GM21381 (cell line): ENCODE results near the gene CHD6.
"Not testable (repeated sequence)": the region's sequence is repeated elsewhere in the genome, so short reads cannot be mapped to it uniquely, and the experiment has no call there.

Experiments
- ATAC-seq: cut with Tn5 transposase; IDR thresholded peaks from one replicate; pipeline ENCODE4 v1.9.1; 2021; ENCODE audit warnings: mild to moderate bottlenecking, moderate library complexity; ENCODE audit not compliant: unreplicated experiment

Gene CHD6

DNA sequence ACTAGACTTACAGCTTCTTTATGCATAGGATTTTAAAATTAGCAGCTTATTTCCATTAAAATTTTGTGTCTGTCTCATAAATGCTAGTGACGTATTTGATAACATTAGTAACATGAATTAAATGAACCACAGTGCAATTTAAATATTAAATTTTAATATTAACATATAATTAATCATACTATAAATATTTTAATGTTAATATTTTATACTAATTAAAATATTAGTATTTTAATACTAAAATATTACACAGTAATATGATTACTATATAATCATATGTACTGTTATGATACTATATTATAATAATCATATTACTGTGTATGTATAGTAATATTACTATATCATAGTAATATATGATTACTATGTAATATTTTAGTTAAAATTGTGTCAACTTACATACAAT, 73.7 kb downstream of the CHD6 start:
- ATAC-seq, result no peak

- ATAC-seq, result no peak
Measured at GRCh38 chr20:41540918-41541317, 77.3 kb downstream of the CHD6 start.

GRCh38 chr20:41540459-41540858, 77.7 kb downstream of the CHD6 start:
- ATAC-seq, result no peak

GRCh38 chr20:41538810-41539596, 79.2 kb downstream of the CHD6 start:
- ATAC-seq, result no peak

- no peak for ATAC-seq
Measured at GRCh38 chr20:41537865-41538264, 80.3 kb downstream of the CHD6 start.

DNA sequence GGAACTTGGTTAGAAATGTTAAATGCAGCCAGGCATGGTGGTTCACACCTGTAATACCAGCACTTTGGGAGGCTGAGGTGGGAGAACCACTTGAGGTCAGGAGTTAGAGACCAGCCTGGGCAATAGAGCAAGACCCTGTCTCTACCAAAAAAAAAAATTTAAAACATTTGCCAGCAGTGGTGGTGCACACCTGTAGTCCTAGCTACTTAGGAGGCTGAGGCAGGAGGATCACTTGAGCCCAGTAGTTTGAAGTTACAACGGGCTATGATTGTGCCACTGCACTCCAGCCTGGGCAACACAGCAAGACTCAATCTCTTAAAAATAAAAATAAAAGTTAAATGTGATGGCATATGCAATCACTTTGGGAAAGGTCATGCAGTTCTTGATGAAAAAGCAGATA, 82.6 kb downstream of the CHD6 start:
- ATAC-seq, result not testable (repeated sequence)

DNA sequence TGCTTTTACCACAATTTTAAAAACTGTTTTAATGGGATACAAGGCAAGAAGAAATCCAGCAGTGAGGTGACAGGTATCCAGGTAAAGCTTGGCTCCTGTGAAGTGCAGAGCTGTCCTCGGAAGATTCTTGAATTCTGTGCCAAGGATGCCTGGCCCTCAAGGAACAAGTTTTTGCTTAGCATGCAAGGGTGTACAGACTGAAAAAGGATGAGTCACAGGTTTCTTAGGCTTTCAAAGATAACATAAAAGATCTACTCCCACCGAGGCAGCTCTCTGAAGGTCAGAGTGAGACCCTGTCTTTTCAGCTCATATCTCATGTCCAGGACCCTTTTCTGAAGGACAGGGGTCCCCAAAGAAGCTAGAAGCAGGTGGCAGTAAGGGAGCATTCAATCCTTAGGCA, 83.3 kb downstream of the CHD6 start:
- ATAC-seq, result no peak

DNA sequence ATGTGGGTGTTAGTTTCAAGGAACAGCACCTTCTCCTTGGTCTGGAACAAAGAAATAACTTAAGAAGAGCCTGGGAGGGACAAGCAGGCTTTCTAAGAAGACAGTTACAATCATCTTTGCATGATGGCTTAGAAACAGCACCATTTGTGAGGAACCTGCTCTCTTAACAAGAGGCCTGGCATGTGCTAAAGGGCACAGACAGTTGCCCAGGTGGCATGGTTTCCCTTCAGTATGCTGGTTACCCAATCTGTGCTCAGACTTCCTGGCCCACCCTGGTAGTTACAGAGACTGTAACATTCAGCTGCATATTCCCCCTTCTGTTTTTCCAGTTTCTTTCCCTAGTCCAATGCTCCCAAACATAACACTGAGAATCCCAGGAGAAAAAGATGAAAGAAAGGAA, 84.0 kb downstream of the CHD6 start:
- no peak for ATAC-seq

DNA sequence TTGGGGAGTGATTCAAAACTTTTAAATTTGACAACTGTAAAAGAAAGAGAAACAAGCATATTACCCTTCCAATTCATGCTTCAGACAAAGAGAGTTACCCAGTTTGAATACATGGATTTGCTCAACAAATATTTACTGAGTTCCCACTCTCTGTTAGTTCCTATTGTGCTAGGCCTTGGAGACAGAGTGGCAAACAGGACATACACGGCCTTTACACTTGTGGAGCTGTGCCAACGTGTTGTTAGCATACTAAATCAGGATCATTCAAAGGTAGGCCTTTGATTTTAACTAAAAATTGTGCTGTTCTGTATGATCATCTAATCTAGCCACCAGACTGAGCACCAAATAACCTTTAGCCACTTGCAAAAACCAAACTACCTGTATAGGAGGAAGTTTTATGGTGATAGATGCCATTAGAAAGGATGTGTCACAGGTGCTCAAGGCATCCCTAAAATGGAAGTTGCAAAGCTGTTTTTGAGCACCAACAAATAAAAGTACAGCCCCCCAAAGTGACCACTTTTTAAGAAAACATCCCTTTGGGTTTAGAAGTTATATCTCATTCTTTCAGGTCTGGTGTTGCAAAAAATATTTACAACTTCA, 84.5 kb downstream of the CHD6 start:
- ATAC-seq, result no peak

DNA sequence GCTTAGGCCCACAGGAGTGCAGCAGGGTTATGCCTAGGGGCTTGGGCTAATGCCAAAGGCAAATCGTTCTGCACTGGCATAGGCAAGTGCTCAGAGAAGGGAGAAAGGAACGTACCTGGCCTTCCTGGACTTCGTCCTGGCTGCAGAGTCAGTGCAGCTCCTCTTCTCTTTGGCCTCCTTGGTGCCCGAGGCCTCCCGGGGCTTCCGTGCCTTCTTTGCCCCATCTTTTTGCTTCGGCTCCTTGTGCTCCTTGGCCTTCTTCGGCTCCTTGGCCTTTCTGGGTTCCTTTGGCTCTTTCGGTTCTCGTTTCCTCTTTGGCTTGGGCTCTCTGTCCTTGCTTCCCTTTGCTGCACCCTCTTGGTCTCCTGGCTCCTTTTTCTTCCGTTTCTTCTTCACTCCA, 85.2 kb downstream of the CHD6 start:
- no peak for ATAC-seq

- ATAC-seq, result no peak
Measured at GRCh38 chr20:41531518-41532275, 86.5 kb downstream of the CHD6 start.

- no peak for ATAC-seq
Measured at GRCh38 chr20:41530923-41531322, 87.3 kb downstream of the CHD6 start.

- no peak for ATAC-seq
Measured at GRCh38 chr20:41526327-41526726, 91.8 kb downstream of the CHD6 start.

DNA sequence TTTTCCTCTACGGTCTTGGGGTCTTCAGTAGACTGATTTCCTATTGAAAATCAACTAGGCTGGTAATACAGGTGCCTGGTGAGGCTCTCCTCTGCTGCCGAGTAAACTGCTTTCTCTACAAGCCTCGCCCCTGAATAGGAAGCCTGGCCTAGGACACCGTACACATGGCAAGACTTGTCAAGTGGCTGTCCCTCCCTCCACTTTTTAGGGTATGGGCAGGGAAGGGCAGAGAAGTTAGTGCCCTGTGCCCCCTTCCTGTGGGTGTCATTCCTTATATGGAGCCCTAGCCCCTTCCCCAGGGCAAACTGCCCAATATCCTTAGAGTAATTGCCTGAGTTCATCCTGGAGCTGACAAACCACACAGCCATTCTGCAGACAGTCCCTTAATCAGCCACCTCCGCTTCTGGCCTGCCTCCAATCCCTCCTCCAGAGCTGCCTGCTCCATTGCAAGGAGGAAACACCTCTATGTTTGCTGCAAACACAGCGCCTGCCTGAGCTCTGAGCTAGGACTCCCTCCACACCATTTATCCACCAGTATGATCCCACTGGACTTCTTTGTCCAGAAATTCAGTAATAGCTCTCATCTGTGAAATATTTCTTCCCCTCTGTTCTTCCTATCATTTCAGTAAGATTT, 93.1 kb downstream of the CHD6 start:
- no peak for ATAC-seq

DNA sequence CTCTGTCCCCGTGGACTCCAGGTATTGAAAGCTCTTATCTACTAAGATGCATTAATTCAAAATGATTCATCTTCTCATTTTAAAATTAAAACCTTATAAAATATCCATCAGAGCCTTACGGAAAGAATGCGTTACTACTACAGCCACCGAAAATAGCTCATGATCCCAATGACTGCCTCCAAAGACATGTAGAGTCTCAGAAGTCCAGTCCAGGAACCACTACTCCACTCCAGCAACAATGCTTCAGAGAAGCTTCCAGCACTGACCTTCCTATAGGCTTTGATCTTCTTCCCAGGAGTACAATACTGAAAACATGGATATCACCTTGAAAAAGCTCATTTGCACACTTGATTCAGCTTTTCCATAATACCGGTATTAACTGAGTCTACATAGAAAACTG, 94.3 kb downstream of the CHD6 start:
- ATAC-seq, result no peak

- no peak for ATAC-seq
Measured at GRCh38 chr20:41513829-41514228, 104.3 kb downstream of the CHD6 start.

DNA sequence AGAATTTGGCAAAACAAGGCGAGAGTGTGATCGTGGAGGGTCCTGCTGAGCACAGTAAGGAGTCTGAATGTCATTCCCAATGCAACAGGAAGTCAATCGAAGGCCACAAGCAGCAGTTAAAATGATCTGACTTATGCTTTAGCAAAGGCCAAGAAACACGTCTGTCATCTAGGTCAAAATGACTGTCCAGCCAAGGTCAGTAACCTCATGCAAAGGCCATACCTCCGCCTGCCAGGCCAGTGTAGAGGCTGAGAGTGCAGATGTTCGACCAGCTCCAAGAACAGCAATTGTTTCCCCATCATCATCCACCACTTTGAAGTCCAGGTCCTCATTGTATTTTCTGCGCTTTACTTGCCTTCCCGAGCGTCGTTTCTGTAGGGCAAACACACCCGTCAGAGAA, 105.6 kb downstream of the CHD6 start:
- ATAC-seq, result no peak

DNA sequence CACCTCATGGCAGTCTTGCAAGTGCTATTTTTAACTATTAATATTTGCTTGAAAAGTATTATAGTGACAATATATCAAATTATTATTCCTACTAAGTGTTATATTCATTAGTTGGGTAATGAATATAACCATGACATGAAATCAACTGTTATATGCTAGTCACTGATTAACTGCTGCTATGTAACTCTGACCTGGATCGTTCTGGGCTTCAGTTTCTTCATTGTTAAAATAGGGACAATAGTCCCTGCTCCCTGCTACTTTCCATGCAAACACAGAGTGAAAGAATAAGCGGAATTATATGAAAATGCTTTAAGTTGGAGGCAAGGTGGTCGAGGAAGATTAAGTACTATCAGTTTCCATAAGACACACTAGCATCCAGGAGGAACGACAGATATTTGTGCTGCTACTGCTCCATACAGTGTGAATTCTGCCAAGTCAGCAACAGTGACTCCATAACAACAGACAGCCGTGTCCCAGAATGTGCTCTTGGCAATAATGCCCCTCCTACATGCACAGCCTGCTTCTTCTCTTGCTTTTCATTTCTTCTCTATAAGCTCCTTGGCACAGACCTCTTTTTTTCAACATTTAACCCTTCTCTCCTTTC, 107.2 kb downstream of the CHD6 start:
- ATAC-seq, result no peak

DNA sequence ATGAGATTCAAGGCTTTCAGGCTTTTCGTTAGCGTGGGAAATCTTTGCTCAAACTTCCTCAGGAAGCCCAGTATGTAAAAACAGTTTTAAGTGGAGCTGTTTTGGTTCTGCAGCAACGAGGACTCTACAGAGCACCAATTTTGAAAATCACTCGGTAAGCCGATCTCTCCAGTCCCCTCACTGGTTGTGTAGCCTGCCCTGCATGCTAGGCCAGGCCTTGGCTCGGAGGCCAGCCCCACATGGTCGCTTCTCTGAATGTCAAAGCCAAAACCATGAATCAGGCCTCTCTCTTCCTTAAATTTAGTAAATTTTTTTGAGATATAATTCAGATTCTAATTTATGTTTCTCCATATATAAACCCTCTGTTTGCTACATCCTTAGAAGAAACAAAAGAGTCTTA, 108.0 kb downstream of the CHD6 start:
- no peak for ATAC-seq

DNA sequence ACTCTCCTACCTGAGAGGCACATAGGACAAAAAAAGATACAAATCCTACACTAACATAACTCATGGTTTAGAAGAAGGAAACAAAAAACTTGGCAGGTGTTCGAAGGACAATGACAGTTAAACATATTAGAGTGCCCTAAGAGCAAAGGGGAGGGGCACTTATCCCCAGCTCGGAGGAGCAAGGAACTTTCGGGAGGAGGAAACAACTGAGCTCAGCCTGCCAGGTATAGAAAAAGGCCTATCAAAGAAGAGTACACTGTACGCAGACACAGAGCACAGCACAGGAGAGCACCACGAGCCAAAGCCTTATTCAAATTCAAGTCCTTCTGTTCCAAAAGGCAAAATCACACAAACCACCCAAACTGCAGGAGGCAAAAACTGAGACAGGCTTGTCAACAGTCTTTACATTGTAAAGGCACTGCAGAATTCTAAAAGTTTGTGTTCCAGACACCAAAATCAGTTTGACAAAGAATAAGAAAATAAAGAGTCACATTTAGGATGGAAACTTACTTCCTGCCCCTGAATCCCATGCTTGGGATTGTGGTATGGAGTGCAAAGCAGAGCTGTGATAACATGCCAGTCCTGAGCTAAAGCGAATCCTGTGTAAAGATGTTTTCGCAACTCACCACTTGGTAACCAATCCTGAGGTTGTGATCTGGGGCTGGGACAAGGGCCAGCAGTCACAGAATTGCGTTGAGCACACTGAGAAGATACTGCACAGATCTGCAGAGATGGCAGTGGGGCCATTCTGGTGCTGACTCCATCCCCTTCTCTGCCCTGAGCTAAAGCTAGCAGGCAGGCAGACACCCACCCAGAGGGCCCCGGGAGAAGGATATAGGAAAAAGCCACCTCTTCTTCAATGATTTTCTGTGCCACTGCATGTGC, 108.6 kb downstream of the CHD6 start:
- ATAC-seq, result no peak
